ENCODE data around the gene CBS.

- no peak for TF ChIP-seq POLR2A (IDR thresholded peaks at IDR 0.05)
- no peak for TF ChIP-seq CTCF (IDR thresholded peaks at IDR 0.05)
These were observed 54.9 kb downstream of the CBS start for GRCh38 chr21:43020771-43021170.

Measured in uterus (tissue), 2 donors.